ENCODE measurements around the gene LRRC7. TPM values are rescaled to one million over a fixed set of nuclear protein-coding genes. Genes with fewer than 3 reads are reported as not detected.

Gene LRRC7
- total RNA-seq, 4 donors from 2014 or later: 11.1 to 21.3 (median 14.1) TPM

GRCh38 chr1:69700770-69701169 lies 133.0 kb downstream of the LRRC7 start:
- Histone ChIP-seq H3K4me3 (no peak overlapping the region), H3K9me3 (peaks cover 0 to 3% (median 0%) of the 10 kb centered on the region in 4 donors), H3K27me3 (no peaks in the 10 kb centered on the region), H3K27ac (no peak overlapping the region), H3K4me1 (no peaks in the 10 kb centered on the region), H3K36me3 (no peaks in the 10 kb centered on the region)
- DNase-seq (ENCODE audit: low spot score in 2 of 2): no peak
- TF ChIP-seq EP300 (IDR thresholded peaks at IDR 0.05): no peak
- no peak for TF ChIP-seq CTCF (IDR thresholded peaks at IDR 0.05)
- TF ChIP-seq POLR2A (IDR thresholded peaks at IDR 0.05): no peak
- 68 to 81% methylated on average over 2 of the region's 2 CpGs for WGBS, 2 donors

GRCh38 chr1:69702085-69702484 lies 134.4 kb downstream of the LRRC7 start:
- Histone ChIP-seq H3K4me1 (no peaks in the 10 kb centered on the region), H3K4me3 (no peak overlapping the region), H3K27ac (no peak overlapping the region), H3K9me3 (no peaks in the 10 kb centered on the region), H3K36me3 (no peaks in the 10 kb centered on the region), H3K27me3 (no peaks in the 10 kb centered on the region)
- DNase-seq (ENCODE audit: low spot score in 2 of 2): no peak
- 57 to 59% methylated on average over 4 of the region's 4 CpGs for WGBS, 2 donors
- no peak for TF ChIP-seq POLR2A (IDR thresholded peaks at IDR 0.05)
- TF ChIP-seq EP300 (IDR thresholded peaks at IDR 0.05): no peak
- TF ChIP-seq CTCF (IDR thresholded peaks at IDR 0.05): no peak

GRCh38 chr1:69706473-69706872 lies 138.8 kb downstream of the LRRC7 start:
- 38 to 50% methylated on average over 1 of the region's 1 CpG for WGBS, 2 donors
- no peaks in the 10 kb centered on the region for H3K9me3 ChIP-seq
- H3K27ac ChIP-seq: no peak overlapping the region
- H3K27me3 ChIP-seq: no peaks in the 10 kb centered on the region
- DNase-seq (ENCODE audit: low spot score in 2 of 2): no peak
- no peak overlapping the region for H3K4me3 ChIP-seq
- peaks cover 0 to 13% (median 0%) of the 10 kb centered on the region in 4 donors for H3K4me1 ChIP-seq
- no peaks in the 10 kb centered on the region for H3K36me3 ChIP-seq
- TF ChIP-seq POLR2A (IDR thresholded peaks at IDR 0.05) (no peak), CTCF (IDR thresholded peaks at IDR 0.05) (no peak), EP300 (IDR thresholded peaks at IDR 0.05) (no peak)

- DNase-seq (ENCODE audit: low spot score in 2 of 2): no peak
- 91 to 97% methylated on average over 4 of the region's 4 CpGs for WGBS, 2 donors
- Histone ChIP-seq H3K27ac (no peak overlapping the region), H3K4me3 (no peak overlapping the region), H3K27me3 (no peaks in the 10 kb centered on the region), H3K36me3 (no peaks in the 10 kb centered on the region), H3K4me1 (peaks cover 0 to 13% (median 0%) of the 10 kb centered on the region in 4 donors), H3K9me3 (no peaks in the 10 kb centered on the region)
- TF ChIP-seq EP300 (IDR thresholded peaks at IDR 0.05) (no peak), CTCF (IDR thresholded peaks at IDR 0.05) (no peak), POLR2A (IDR thresholded peaks at IDR 0.05) (no peak)
Observed at GRCh38 chr1:69707103-69707502, 139.4 kb downstream of the LRRC7 start.

GRCh38 chr1:69710484-69711189 lies 142.9 kb downstream of the LRRC7 start:
- WGBS, 2 donors: 24 to 30% methylated on average over 4 of the region's 4 CpGs
- no peak for TF ChIP-seq CTCF (IDR thresholded peaks at IDR 0.05)
- no peak for TF ChIP-seq POLR2A (IDR thresholded peaks at IDR 0.05)
- TF ChIP-seq EP300 (IDR thresholded peaks at IDR 0.05): no peak
- no peaks in the 10 kb centered on the region for H3K36me3 ChIP-seq

More at GRCh38 chr1:69710484-69711189, 142.9 kb downstream of the LRRC7 start:
- H3K27ac ChIP-seq: no peak overlapping the region
- no peaks in the 10 kb centered on the region for H3K9me3 ChIP-seq
- H3K4me1 ChIP-seq: peaks cover 0 to 17% (median 0%) of the 10 kb centered on the region in 4 donors
- no peak for DNase-seq (ENCODE audit: low spot score in 2 of 2)
- H3K27me3 ChIP-seq: no peaks in the 10 kb centered on the region
- H3K4me3 ChIP-seq: no peak overlapping the region
